GM21576 (cell line): ENCODE measurements around the gene LIMS3.
"Not testable (repeated sequence)": the region's sequence is repeated elsewhere in the genome, so short reads cannot be mapped to it uniquely, and the experiment has no call there.

ENCODE experiments used
- ATAC-seq: cut with Tn5 transposase; IDR thresholded peaks from one replicate; pipeline ENCODE4 v1.9.1; 2021; ENCODE audit warnings: mild to moderate bottlenecking, moderate library complexity; ENCODE audit not compliant: unreplicated experiment

LIMS3 gene

GRCh38 chr2:109921543-109922384, 23.3 kb downstream of the LIMS3 start:
- not testable (repeated sequence) for ATAC-seq

DNA sequence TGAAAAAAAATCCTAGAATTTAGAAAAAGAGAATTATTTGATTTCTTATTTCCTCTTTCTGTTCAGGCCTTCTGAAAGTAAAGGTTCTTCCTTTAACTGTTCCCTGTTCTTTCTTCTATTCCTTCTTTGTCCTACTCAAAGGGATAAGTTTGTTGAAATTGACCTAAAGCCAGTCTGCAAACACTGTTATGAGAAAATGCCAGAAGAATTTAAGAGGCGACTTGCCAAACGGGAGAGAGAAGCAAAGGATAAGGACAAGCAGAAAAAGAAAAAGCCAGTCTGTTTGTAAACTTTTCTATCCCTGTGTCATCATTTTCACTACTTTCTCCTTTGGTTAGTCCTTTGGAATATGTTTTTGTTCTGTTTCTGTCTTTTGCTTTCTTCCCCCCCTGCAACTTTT, 26.0 kb downstream of the LIMS3 start:
- not testable (repeated sequence) for ATAC-seq

DNA sequence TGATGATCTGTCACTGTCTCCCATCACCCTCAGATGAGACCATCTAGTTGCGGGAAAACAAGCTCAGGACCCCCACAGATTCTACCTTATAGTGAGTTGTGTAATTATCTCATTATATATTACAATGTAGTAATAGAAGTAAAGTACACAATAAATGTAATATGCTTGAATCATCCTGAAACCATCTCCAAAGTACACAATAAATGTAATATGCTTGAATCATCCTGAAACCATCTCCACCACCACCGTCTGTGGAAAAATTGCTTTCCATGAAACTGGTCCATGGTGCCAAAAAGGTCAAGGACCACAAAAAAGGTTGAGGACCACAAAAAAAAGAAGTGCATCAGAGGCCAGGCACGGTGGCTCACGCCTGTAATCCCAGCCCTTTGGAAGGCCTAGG, 29.3 kb downstream of the LIMS3 start:
- not testable (repeated sequence) for ATAC-seq

- ATAC-seq, result not testable (repeated sequence)
These were observed 30.7 kb downstream of the LIMS3 start for GRCh38 chr2:109929222-109929621.

DNA sequence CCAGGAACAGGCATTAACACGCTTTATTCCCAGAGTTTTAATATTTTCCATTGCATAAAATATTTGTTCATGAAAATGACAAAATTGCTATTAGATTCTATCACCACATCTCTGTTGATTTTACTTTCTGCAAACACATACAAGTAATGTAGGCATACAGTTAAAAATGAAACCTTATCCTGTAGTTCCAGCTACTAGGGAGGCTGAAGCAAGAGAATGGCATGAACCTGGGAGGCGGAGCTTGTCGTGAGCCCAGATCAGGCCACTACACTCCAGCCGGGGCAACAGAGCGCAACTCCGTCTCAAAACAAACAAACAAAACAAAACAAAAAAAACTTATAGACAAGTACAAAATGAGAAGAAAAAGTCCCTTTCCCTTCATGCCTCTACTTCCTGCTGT, 38.0 kb downstream of the LIMS3 start:
- ATAC-seq, result not testable (repeated sequence)

DNA sequence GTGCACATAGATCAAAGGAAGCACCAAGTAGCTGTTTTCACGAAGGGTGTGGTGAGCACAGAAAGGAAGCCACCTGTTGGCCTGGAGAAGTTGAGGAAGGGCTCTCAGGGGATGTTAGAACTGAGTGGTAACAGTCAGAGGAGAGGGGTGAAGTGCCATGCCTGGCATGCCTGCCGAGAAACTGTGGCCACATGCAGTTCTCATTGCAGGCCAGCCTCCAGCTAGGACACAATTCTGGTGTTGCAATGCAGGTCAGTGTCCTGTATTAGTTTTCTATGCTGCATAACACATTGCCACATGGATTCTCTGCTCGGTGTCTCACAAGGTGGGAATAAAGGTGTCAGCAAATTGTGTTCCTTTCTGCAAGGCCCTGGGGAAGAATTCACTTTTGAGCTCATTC, 46.9 kb downstream of the LIMS3 start:
- ATAC-seq, result not testable (repeated sequence)

DNA sequence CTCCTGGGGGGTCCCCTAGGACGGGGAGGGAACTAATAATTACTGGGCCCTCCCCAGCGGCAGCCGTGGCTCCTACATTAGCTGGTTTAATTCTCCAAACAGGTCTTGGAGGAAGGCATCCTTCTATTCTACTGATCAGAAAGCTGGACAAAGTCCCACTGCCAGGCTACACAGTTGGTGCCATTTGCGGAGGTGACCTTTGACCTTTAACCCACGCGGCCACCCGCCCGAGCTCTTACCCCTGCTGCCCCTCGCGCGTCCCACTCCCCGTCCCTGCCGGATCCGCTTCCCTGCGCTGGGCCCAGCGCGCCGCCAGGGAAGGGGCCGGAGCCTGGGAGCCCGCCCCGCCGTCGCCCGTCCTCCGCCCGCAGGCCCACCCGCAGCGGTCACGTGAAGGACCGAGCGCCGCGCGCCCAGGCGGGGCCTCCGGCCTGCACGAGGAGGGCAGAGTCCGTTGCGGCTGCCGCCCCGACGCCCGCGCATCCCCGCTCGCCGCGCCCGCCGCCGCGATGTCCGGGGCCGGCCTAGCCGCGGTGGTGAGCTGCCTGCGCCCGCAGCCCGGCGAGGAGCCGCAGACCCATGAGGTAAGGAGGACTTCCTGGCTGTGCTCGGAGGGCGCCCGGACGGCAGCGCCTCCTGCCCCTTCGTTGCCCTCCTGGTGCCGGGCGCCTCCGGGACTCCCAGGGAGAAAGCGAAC, 48.9 kb downstream of the LIMS3 start:
- not testable (repeated sequence) for ATAC-seq

DNA sequence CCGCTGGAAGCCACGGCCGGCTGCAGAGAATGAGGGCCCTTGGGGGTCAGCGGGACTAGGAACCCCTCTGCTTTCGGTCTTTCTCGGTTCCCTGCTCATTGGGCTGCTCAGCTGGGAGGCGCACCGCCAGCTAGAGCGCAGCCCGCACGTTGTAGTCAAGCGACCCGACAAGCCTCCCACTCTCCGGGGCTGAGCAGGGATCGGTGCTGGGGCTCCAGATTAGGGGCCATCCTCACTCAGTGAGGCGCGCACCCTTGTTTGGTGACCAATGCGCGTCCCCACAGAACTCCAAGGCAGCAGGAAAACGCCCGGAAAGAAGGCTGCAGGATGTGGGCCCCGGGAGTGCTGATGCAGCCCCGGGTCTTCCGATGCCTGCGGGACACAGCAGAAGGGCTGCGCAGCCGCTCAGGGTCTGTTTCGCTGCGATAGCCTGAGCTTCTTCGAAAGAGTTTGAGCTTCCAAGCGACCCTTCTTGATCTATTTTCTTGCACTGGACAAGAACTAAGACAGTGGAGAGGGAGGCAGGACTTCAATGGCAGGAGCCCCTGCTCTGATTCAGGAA, 49.6 kb downstream of the LIMS3 start:
- ATAC-seq, result not testable (repeated sequence)

DNA sequence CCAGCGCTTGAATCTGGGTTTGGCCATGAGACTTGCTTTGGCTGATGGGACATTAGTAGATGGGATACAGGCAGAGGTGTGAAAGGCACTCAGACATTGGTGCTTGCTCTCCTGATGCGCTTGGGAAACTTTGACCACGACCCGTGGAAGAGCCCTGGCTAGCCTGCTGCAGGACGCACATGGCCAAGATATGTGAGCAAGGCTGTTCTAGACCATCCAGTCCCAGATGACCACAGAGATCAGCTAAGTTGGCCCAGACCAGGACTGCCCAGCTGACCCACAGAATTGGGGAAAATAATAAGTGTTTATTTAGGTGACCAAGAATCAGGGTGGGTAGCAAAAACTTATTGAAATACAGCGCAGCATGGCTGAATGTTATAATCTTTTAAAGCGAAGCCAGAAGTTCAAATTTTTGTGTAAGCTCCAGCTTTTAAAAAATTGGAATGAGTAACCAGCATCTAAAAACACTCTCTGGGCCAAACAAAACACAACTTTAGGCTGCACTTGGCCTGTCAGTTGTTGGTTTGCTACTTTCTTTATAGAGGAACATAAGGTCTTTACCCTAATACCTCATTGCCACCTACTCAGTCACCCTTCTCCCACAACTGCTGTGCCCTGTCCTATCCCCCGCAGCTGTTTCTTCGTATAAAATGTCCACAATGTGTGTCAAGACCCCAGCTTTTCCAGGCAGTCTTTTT, 51.8 kb downstream of the LIMS3 start:
- ATAC-seq, result not testable (repeated sequence)

DNA sequence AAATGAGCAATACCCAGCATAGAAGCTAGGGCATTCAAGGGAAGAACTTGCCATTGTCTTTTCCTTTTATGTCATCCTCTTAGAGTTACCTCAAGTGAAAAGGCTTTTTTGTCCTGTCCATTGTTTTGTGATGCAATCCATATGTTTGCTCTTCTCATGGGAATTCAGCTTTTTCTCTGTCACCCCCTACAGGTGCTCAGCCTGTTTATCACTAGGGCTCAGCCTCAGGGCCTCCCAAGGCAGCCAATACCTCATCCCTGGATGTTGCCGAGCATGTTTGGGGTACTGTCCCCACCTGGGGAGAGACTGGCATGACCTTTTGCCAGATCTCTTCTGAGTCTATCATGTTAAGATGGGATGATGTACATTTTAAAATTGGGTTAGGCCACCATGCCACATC, 65.5 kb downstream of the LIMS3 start:
- ATAC-seq, result not testable (repeated sequence)

DNA sequence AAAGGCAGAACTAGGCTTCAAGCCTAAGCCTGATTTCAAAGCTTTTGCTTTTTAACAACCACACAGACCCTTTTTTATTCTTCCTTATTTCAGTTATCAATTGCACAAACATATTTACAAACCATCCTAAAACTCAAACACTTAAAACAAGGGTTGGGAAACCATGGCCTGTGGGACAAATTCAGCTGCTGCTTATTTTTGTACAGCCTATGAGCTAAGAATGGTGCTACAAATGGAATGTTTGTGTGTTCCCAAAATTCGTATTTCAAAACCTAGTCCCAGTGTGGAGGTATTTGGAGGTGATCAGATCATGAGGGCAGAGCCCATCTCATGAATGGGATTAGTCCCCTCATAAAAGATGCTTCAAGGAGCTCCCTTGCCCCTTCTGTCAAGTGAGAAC, 67.0 kb downstream of the LIMS3 start:
- not testable (repeated sequence) for ATAC-seq

DNA sequence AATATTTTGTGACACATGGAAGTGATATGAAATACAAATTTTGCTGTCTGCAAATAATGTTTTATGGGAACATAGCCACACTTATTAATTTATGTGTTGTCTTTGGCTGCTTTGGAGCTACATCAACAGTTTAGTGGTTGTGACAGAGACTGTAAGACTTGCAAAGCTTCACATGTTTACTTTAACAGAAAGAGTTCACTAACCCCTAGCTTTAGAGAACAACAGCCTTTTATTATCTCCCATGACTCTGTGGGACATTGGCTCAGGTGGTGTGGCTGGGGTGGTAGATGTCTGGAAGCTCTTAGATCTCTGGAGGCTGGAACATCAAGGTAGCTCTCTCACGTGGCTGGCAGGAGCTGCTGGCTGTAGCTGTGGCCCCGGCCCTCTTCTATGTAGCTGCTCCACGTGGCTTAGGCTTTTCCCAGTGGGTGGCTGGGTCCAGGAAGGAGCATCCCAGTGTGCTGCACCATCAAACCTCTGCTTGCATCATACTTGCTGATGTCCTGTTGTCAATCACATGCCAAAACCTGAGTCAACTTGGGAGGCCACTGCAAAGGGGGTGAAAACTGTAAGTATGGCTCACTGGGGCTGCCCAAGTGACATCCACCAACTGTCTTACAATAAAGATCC, 67.7 kb downstream of the LIMS3 start:
- not testable (repeated sequence) for ATAC-seq

DNA sequence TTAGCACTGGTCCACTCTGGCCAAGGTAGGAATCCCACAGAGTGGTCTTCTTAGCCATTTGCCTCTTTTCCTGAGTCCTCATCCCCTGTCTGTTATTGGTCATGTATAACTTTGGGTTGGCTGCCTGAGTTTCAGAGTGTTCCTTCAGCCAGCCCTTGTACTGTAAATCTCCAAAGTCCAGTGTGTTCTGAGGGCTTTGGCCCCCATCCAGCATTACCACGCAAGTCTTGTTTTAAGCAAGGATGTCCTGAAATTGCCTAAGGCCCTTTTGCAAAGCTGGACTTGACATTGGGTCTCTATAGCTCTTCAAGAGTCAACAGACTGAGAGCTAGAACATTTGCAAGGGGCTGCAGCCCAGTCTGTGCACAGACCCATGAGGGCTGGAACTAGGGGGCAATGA, 68.4 kb downstream of the LIMS3 start:
- not testable (repeated sequence) for ATAC-seq

DNA sequence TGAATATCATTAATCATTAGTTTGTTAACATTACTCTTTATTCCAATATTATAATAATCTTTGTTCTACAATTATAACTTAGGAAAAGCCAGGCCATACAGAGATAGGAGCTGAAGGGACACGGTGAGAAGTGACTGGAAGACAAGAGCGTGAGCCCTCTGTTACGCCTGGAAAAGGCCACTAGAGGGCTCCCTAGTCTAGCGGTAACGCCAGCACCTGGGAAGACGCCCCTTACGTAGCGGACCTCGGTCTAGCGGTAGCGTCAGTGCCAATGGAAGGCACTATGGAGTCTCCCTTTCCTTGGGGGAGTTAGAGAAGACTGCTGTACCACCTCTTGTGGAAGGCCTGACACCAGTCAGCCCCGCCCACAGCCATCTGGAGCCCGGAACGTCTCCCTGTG, 71.4 kb downstream of the LIMS3 start:
- ATAC-seq, result not testable (repeated sequence)

DNA sequence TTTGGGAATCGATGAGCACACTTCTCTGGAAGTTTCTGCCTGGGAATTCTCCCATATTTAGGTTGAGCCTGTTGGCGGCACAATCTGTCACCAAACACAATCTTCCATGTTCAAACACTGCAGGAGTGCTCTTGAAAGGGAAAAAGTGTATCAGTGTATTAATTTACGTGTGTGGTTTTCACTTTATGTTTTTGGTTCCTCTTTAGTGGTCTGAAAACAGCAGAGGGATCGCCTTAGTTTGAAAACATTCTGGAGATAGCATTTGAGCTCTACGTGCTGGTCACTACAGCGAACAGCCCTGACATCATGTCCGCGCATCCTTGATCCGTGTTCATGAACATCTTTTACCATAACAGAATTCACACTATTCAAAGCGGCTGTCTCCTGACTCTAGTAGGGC, 73.2 kb downstream of the LIMS3 start:
- ATAC-seq, result not testable (repeated sequence)
